PC-9 (cell line): ENCODE data around the gene RAB8A.

ENCODE experiments used
- CTCF ChIP-seq: fragments of 200-600 bp; sonication (generic); conservative IDR thresholded peaks from 2 replicates; pipeline ENCODE4 v1.6.1; 2017; ENCODE audit warnings: mixed run types, antibody characterized with exemption, mild to moderate bottlenecking, moderate library complexity
- EZH2 ChIP-seq: fragments of 200-600 bp; sonication (generic); IDR thresholded peaks from 2 replicates; pipeline ENCODE4 v1.8.0; 2017; ENCODE audit warnings: antibody characterized with exemption, low read depth

GRCh38 chr19:16136185-16136999 is 24.7 kb downstream of the RAB8A start:
- no peak for TF ChIP-seq CTCF
- TF ChIP-seq EZH2, result no peak
